HG03521 (cell line): ENCODE results near the gene PROM1.

Experiments used
- ATAC-seq: cut with Tn5 transposase; IDR thresholded peaks from one replicate; pipeline ENCODE4 v1.9.1; 2021; ENCODE audit warnings: mild to moderate bottlenecking, moderate library complexity; ENCODE audit not compliant: unreplicated experiment

The PROM1 gene

DNA sequence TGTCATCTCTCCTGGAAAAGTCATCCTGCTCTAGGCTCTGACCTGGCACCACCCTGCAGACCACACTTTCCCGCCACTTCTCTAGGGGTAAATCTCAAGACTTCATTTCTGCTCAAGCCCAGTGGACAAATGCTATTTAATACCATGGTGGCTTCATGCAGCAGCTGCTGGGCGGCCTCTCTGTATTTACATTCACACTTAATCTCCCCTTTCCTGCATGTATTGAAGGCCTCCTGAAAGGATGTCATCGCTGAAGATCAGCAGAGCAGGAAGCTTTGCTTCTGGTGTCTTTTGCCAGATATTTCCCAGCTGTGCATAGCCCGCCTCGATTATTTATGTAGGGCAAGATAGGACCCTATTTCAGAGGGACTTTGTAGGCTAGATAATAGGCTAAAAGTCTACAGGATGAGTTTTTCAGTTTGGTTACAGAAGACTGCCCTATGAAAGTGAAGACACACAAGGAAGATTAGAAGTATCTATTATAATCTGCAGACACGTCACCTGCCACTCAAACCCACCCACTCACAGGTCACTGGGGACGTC is 17.2 kb downstream of the PROM1 start:
- no peak for ATAC-seq

- ATAC-seq: no peak
Measured at GRCh38 chr4:16065066-16065465, 18.8 kb downstream of the PROM1 start.

DNA sequence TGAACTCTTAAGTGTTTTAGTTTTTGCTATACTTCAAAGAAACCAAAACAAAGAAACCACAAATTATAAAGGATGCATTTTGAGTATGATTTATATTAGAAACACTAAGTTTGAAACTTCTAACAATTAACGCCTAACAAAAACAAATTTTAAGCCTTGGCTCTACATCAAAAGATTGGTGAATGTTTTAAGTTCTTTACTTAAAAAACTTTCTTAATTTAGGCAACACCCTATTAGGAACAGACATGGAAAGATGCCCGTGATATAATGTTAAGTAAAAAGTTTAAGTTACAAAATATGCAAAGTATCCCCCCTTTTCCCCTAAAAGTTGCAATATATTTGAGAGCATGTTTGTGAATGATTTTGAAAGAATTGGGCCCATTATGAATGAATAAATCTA is 21.2 kb downstream of the PROM1 start:
- ATAC-seq: no peak

DNA sequence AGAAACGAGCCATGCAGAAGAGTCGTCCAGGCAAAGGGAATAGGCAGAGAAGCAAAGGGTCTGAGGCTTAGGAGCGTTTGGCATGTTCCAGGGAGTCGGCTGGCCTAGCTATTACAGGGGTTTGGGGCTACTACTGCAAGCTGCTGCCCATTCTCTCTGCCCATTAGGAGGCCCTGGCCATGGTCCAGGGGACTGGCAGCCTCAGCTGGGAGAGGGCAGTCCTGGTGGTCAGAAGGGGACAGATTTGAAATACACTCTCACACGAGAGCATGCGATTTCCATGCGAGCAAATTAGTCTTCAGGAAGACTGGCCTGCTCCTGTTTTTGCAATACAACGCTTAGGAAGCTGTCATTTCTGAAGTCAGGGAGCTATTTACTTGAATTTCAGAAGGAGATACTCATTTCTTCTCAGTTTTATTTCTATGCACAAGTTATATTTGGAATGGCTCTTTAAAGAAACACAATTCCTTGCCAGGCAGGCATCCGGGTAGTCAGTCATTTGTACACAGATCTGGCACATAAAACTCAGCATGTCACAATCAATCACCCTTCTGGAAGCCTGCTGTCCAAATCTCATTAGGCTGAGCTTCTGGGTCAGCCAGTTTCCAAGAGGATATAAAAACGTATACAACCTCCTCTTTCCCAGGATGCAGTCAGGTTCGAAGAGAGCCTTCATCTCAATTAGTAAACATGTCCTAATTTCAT is 27.0 kb downstream of the PROM1 start:
- ATAC-seq: no peak

DNA sequence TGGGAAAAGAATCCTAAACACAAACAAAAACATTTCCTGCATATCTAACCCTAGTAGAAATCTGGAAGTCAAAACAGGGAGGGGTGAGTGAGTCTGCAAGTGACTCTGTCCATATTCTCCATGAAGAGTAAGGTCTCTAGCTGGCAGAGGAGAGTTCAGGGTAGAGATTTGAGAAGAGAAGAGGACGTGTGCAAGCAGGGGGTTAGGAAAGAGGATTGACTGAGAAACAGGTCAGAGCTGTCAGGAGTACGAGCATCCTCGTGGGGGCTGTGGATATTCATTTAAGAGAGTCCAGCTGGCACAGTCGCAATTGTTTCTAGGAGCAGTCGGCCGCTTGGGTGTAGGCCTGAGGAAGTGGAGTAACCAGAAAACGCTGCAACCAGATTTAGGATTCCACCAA is 27.9 kb downstream of the PROM1 start:
- ATAC-seq: no peak

DNA sequence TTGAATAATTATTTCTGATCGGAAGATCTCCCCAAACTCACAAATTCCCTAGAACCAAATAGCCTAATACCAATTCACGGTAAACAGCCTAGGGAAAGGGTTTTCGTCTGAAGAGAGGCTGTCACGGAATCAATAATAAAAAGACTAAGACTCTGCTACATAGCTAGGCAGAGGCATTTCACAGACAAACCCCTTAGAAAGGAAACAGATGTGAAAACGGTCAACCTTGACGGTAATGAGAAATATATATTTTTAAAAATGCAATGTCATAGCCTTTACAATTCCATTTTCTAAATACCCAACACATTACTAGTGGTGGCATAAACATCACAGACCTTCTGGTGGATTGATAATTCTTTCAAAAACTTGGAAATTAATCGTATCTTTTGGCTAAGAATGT is 28.4 kb downstream of the PROM1 start:
- ATAC-seq: no peak

DNA sequence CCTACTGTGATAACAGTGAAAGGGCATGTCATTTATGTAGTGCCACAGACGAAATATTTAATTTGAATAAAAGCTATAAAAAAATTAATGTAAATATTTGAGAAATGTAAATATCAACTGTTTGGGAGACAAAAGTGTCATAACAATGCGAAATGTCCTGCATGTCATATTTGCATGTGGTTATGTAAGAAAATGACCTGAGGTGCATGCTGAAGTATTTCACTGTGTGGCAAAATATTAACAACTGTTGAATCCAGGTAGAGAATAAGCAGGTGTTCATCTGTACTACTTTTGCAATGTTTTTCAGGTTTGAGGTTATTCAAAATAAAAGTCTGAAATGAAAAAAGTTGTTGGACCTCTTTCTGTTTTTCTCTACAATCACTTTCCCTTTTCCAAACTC is 30.9 kb downstream of the PROM1 start:
- no peak for ATAC-seq

DNA sequence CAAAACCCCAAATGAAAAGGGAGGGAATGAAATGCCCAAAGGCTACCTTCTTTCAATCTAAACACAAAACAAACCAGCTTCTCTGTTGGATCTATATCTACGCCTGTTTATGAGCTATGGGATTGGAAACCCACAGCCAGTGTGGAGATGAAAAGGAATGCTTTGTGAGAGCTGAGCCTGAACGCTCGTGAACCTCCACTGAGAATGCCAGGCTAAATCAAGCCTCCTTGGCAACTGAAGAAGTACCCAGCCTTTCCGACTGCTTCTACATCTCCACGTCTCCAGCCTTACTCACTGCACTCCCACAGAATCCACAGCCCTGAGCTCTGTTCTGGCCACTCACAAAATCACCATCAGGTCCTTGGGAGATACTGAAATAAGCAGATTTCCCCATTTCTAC is 31.8 kb downstream of the PROM1 start:
- no peak for ATAC-seq

DNA sequence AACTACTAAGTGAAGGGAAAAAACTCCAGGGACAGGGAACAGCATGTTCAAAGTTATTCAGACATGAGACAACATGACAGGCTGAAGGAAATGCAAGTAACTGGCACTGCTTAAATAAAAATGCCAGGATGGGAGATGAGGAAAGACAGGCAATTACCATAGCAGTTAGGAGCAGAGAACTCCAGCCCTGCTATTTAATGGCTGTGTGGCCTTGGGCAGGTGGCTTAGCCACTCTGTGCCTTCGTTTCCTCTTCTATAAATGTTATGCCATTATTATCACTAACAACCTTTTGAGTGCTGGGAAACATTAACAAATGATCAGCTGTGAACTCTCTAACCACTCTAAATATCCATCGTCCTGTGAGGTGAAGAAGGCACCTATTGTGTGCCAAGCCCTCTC is 32.7 kb downstream of the PROM1 start:
- ATAC-seq: no peak

DNA sequence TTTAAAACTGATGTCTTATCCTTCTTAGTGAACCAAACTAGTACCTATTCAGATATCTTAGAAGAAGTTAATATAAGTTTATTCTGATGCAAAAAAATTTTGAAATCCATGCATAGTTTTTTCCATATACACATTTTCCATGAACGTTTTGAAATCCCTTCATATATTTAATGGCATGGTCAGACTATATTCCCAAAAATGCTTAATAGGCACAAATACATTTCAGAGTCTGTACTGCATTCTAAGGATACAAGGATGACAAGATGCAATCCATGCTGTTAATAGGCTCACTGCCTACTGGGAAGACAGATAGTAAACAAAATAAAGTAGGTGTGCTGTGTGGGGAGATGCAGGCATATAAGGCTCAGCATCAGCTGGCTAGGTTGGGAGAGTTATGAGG is 33.2 kb downstream of the PROM1 start:
- ATAC-seq: no peak

DNA sequence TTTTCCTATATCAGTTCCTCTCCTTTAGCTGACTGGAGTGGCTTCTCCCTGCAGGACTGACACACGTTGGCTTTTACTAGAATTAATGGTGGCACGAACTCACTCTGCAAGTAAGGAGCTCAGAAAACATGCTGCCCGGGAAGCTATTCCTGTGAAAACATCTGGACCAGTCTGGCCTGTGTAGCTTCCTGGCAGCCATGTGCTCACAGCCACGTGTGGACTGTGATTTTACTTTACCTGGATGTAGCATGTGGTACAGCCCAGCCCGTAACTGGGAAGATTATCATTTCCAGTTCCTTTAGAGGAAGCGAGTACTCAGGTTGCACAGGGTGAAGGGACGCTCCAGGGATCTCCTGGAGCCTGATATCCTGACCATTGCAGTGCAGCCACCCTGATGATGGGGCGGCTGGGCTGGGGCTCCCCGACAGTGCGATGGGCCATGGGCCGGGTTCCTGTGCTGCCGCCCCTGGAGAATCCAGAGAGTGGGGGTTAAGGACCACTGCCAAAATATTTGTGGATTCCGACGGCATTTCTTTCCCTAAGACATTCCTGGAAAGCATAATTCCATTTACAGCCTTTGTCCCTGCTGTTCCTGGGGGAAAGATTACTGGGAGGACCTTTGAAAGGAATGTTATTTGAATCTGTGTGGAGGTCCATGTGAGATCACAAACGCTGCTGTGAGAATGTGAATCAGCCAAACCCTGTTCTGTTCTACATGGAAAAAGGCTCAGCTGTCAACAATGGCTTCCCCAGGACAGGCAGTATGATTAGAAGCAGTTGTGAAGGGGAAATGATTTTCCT is 35.0 kb downstream of the PROM1 start:
- no peak for ATAC-seq

DNA sequence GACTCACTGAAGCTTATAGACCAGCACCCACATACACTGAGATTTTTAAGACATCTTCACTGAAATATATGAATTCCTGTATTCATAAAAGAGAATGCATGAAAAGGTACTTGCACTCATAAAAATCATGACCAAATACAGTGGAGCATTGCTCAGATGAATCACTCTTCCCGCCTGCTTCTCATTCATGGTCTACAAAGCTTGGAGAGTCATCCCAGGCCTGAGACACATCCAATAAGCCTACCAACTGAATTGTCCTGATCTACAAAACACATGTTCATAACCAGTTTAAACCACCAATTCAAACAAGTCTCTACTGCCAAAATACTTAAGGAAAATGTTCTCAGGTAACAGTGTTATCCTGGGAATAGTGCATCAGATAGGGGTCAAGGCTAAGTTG is 38.1 kb downstream of the PROM1 start:
- ATAC-seq: no peak

DNA sequence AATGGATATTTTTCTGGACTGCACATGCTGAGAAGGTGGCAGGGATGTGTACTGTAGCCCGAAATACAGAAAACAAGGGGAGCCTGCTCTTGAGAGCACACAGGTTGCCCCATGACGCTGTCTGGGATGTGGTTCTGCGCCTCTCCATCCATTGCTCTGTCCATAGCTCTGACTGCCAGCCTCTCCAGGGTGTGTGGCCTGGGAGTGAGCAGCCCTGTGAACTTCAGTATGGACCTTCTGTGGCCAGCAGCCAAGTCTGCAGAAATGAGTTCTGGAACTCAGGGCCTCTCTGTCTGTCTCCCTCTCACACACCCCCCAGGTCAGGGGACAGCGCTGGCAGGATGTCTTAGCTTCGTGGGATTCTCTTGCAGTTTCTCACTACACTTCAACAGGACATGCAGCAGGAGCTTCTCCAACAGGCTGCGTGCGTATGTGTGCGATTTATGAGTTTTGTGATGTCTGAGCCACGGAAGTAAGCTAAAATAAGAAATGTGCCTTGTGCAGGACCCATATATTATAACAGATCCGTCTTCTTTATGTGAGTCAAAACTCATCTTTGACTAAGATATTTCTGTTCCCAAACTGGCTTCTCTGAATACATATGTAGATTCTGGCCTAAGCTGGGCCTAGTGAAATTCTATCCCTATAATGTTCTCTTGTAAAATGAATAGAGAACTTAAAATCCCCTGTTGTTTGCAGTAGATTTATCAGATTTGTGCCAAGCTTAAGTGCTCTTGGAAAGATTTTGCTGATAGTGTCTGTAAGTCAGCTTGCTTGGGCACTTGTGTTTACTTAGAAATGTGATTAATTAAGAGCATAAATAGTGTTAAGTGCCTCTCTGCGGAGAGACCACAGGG is 40.0 kb downstream of the PROM1 start:
- no peak for ATAC-seq

DNA sequence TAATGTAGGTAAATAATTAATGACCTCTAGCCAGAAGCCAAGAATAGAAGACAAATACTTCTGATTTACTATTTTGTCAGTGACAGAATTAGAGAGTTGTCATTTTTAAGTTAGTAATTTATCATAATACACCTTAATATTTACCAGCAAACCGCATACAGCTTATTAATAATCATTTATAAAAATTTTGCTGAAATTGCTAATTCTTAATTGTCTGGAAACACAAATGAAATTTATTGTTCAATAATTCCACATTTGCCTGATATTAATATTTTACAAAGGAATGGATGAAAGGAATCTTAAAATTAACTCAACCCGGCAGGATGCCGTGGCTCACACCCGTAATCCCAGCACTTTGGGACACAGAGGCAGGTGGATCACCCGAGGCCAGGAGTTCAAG is 44.7 kb downstream of the PROM1 start:
- ATAC-seq: no peak

DNA sequence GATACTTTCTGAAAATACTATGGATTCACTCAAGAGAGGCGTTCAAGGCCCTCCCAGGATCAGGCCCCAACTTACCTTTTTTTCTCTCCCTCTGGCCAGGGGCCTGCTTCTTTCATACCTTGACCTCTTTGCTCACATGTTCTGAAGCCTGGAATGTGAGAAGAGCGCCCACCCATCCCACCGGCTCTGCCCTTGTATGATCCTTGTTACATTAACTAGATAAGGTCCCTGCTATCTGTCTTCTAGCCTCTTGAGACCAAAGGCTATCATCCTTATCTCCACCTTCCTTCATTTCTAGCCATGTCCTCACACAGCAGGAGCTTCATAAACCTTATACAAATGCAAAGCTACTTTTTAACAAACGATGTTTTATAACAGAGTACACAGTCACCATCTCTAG is 45.9 kb downstream of the PROM1 start:
- ATAC-seq: no peak

GRCh38 chr4:16035843-16036242 is 48.0 kb downstream of the PROM1 start:
- ATAC-seq: no peak

DNA sequence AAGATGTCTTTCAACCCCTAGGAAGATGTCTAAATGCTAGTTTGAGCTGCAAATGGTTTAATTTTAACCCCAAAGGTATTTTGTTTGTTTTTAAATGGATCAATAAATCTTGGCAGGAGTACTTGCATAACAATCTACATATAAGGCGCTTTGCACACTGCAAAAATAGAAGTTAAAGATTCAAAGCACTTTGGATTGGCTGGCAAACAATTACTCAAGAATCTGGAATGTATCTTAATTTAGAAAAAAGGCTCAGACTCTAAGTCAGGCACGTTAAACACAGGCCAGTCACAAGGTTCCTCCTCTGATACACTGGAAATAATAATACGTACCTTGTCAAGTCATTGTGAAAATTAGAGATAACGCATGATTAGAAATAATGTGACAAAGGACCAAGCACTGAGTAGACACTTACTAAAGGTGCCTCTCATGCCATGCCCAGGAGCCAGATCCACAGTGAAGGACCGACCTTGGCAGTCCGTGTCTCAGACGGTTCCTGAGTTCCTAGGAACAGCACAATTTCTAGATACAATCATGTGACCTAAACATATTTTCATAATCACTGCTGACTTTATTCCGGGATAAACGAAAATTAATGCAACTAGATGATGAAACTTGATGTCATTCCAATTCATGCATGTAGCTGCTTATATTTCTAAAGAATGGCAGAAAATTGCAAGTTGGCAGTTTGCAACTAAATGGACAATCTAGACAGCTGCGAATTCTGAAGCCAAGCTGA is 49.6 kb downstream of the PROM1 start:
- no peak for ATAC-seq

DNA sequence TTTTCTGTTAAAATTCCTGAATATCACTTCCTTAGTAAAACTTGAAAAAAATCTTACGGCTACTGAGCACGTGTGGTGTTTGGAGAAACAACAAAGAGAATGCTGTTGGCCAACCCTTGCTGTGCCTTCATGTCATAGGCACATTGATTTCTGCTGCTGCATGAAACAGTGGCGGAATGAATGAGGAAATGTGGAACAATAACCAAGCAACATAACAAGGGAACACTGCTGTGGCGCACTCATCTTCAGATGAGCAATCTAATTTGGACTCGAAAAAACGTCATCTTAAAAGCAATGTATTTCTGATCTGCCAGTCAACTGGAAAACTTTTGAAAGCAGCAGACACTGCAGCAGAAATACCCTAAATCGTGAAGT is 51.4 kb downstream of the PROM1 start:
- no peak for ATAC-seq

GRCh38 chr4:16031546-16032395 is 52.1 kb downstream of the PROM1 start:
- ATAC-seq: no peak

DNA sequence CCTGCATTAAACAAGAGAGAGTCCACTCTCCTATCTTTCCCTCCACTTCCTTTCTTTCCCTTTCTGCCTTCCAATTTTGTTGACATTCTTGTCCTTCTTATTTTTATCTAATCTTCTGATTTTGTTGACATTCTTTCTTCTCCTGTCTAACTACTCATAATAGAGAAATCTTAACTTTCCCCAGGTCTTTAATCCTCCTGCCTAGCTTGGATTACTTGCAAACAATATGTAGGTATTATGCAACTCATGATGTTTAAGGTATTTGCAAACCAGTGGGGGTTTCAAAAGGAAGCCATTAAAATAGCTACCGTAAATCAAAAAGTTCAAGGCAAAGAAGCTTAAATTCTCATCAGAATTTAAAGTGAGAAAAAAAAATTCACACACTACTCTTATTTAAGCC is 53.9 kb downstream of the PROM1 start:
- ATAC-seq: no peak
